Endothelial cell of umbilical vein (primary cell): ENCODE measurements around the gene CLCA1. TPM values are rescaled to one million over a fixed set of nuclear protein-coding genes. Genes with fewer than 3 reads are reported as not detected.

Experiments used
- BruUV-seq: library from RNA; stranded (reverse); fragments of 400-500 nt; replicated peaks from 2 replicates; lab custom pipeline; 2021; lab: Mats Ljungman, UMichigan
- CTCF ChIA-PET: fragments of 300-600, 350-600 bp; sonication (Branson Sonifier 250); formaldehyde crosslinking; loops from one replicate; lab custom pipeline; 2021; ENCODE audit warnings: antibody characterized with exemption, inconsistent platforms; lab: Charles Lee
- POLR2A ChIA-PET: fragments of 300-600, 350-600 bp; sonication (Branson Sonifier 250); formaldehyde crosslinking; loops from one replicate; lab custom pipeline; 2021; ENCODE audit warnings: antibody characterized with exemption, inconsistent platforms; lab: Charles Lee
- DNase-seq: peaks from one replicate; pipeline ENCODE4 v3.0.0-alpha.2; 2011; ENCODE audit warnings: low read depth, low spot score
- FAIRE-seq: peaks from 2 replicates; lab custom pipeline; 2011; peaks lifted over from hg19 to GRCh38; lab: Jason Lieb, UNC
- H2AFZ ChIP-seq: 2 replicates; pipeline ENCODE4 v1.6.0; 2012; ENCODE audit warnings: low read depth, low read length, control low read depth, inconsistent platforms
- H3K27ac ChIP-seq: 2 replicates; pipeline ENCODE4 v1.5.1; 2011; ENCODE audit warnings: low read depth, mild to moderate bottlenecking, control low read depth, low read length, moderate library complexity; ENCODE audit not compliant: insufficient read depth
- H3K27me3 ChIP-seq, 2 experiments: 2 replicates each; pipeline versions ENCODE4 v1.6.0 to v1.6.1; 2011; ENCODE audit warnings: low read length in 2 of 2, mixed read lengths in 1 of 2; ENCODE audit not compliant: control insufficient read depth in 2 of 2, insufficient read depth in 2 of 2
- H3K36me3 ChIP-seq, 2 experiments: 2 replicates in 1 of 2; 3 replicates in 1 of 2; pipeline ENCODE4 v1.5.1; 2011; ENCODE audit warnings: low read length in 2 of 2, mild to moderate bottlenecking in 1 of 2, moderate library complexity in 1 of 2; ENCODE audit not compliant: control insufficient read depth in 2 of 2, insufficient read depth in 2 of 2; ENCODE audit errors: extremely low read depth in 1 of 2
- H3K4me1 ChIP-seq: 3 replicates; pipeline ENCODE4 v1.5.1; 2011; ENCODE audit warnings: mild to moderate bottlenecking, low read length; ENCODE audit not compliant: control insufficient read depth, insufficient read depth; ENCODE audit errors: extremely low read depth
- H3K4me2 ChIP-seq: 2 replicates; pipeline ENCODE4 v1.6.1; 2011; ENCODE audit warnings: low read length, control low read depth, mixed read lengths; ENCODE audit not compliant: insufficient read depth
- H3K4me3 ChIP-seq, 3 experiments: fragments of 200-600 bp in 1 of 3; sonication (generic), shearing (Covaris generic) in 1 of 3; replicated peaks in 1 of 3; 2 replicates each; pipeline ENCODE4 v1.5.1; 2011 to 2016; ENCODE audit warnings: control low read depth in 3 of 3, low read length in 3 of 3, mild to moderate bottlenecking in 2 of 3, inconsistent platforms in 1 of 3, low read depth in 1 of 3, moderate library complexity in 1 of 3; ENCODE audit not compliant: insufficient read depth in 1 of 3
- H3K79me2 ChIP-seq: 2 replicates; pipeline ENCODE4 v1.6.0; 2012; ENCODE audit warnings: low read length, inconsistent platforms; ENCODE audit not compliant: control insufficient read depth, insufficient read depth
- H3K9ac ChIP-seq: replicated peaks from 2 replicates; pipeline ENCODE3; 2011; ENCODE audit warnings: low read length, control low read depth; ENCODE audit not compliant: insufficient read depth; ENCODE audit errors: extremely low read depth
- H3K9me1 ChIP-seq: replicated peaks from 3 replicates; pipeline ENCODE4 v1.6.0; 2011; ENCODE audit warnings: mild to moderate bottlenecking, low read length; ENCODE audit not compliant: control insufficient read depth, insufficient read depth; ENCODE audit errors: extremely low read depth
- H3K9me3 ChIP-seq: replicated peaks from 2 replicates; pipeline ENCODE4 v1.5.1; 2012; ENCODE audit warnings: low read length, inconsistent platforms; ENCODE audit not compliant: control insufficient read depth, insufficient read depth
- H4K20me1 ChIP-seq: replicated peaks from 2 replicates; pipeline ENCODE3; 2011; ENCODE audit warnings: mild to moderate bottlenecking, low read length; ENCODE audit not compliant: control insufficient read depth, insufficient read depth; ENCODE audit errors: extremely low read depth
- EZH2 ChIP-seq: IDR thresholded peaks from 2 replicates; pipeline ENCODE4 v1.6.1; 2012; ENCODE audit warnings: borderline replicate concordance, low read depth, mild to moderate bottlenecking, moderate library complexity, low read length, inconsistent platforms; ENCODE audit not compliant: severe bottlenecking
- FOS ChIP-seq: IDR thresholded peaks from 2 replicates; pipeline ENCODE4 v1.6.1; 2011; ENCODE audit warnings: mild to moderate bottlenecking, low read length, moderate library complexity, borderline replicate concordance; ENCODE audit not compliant: insufficient read depth
- GATA2 ChIP-seq: IDR thresholded peaks from 2 replicates; pipeline ENCODE4 v1.7.0; 2011; ENCODE audit warnings: low read depth, mild to moderate bottlenecking, moderate library complexity, mixed read lengths, low read length; ENCODE audit not compliant: insufficient read length, insufficient read depth
- JUN ChIP-seq: IDR thresholded peaks from 2 replicates; pipeline ENCODE4 v1.6.1; 2011; ENCODE audit warnings: borderline replicate concordance, low read depth; ENCODE audit not compliant: insufficient read length, insufficient read depth
- MYC ChIP-seq: IDR thresholded peaks from one replicate; pipeline ENCODE4 v1.6.1; 2011; ENCODE audit warnings: mild to moderate bottlenecking, low read depth, low read length
- POLR2A ChIP-seq: IDR thresholded peaks from 2 replicates; pipeline ENCODE4 v1.6.1; 2012; ENCODE audit warnings: low read depth, mild to moderate bottlenecking, control low read depth, low read length
- POLR2AphosphoS5 ChIP-seq: IDR thresholded peaks from 2 replicates; pipeline ENCODE4 v1.6.1; 2012; ENCODE audit warnings: low read depth, mild to moderate bottlenecking, control low read depth, low read length, moderate library complexity; ENCODE audit not compliant: insufficient read depth
- dilution Hi-C: fragments of 300-500 bp; cut with MboI; formaldehyde crosslinking; loops from one replicate; pipeline ENCODE4 v1.15.0; 2019; ENCODE audit warnings: low sequenced_read_pairs; ENCODE audit not compliant: extremely low pct_ligation_motif_present
- intact Hi-C: fragments of 100-400 bp; cut with micrococcal nuclease; formaldehyde crosslinking; loops from one replicate; pipeline ENCODE4 v1.10.0; 2022
- polyA plus RNA-seq, 4 experiments: library from polyadenylated mRNA; depleted of rRNA in 3 of 4; stranded (reverse) in 3 of 4; unstranded in 1 of 4; fragments of >200 nt; gene quantifications; 2 replicates each; pipeline versions ENCODE4 v1.2.1 to v1.2.3, GENCODE V29; 2011 to 2012; ENCODE audit warnings: missing spikeins in 1 of 4
- total RNA-seq: library from RNA; stranded (reverse); gene quantifications from 2 replicates; pipeline ENCODE4 v1.2.3, GENCODE V29; 2021
- TF ChIP-seq, protein P1 (sequence below): IDR thresholded peaks from 2 replicates; pipeline ENCODE4 v1.6.1; 2011; ENCODE audit not compliant: insufficient read depth, insufficient read length
- TF ChIP-seq, protein P2 (sequence below), 2 donors: IDR thresholded peaks; 1 replicate in 1 of 2; 2 replicates in 1 of 2; pipeline ENCODE4 v1.5.1; 2011; ENCODE audit warnings: low read length in 2 of 2, mild to moderate bottlenecking in 2 of 2, moderate library complexity in 2 of 2, control low read depth in 1 of 2, inconsistent platforms in 1 of 2, low read depth in 1 of 2; ENCODE audit not compliant: insufficient read depth in 1 of 2; ENCODE audit errors: extremely low read depth in 1 of 2

CLCA1 gene
- total and polyA plus RNA-seq, 2 donors (not counting 3 experiments of a cell fraction or from before 2014, with no cell fraction given), result not detected

DNA sequence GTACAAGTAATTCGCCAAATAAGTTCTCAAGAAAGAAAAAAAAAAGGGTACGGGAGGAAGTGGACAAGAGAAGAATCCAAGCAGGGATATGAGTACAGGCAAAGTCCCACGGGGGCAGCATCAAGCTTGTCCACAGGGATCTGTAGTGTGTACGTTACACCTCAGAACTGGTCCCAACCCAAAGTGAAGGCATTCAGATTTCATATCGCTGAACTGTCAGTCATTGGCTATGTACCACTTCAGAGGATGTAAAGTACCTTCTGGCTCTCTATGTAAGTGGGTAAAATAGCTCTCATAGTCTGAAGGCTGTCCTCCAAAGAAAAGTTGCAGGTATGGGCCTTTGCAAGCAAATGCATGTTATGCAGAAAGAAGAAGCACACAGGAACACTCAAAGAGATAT is 70.0 kb downstream of the CLCA1 start:
- Histone ChIP-seq H3K9ac (no peak overlapping the region), H3K9me3 (no peaks in the 10 kb centered on the region), H3K79me2 (no peaks in the 10 kb centered on the region), H3K4me2 (no peak overlapping the region), H3K9me1 (no peaks in the 10 kb centered on the region), H3K4me3 (no peak overlapping the region), H2AFZ (no peak overlapping the region), H4K20me1 (no peaks in the 10 kb centered on the region), H3K27me3 (no peaks in the 10 kb centered on the region), H3K27ac (no peak overlapping the region), H3K36me3 (no peaks in the 10 kb centered on the region), H3K4me1 (no peaks in the 10 kb centered on the region)
- BruUV-seq, result no TSS peak
- CTCF ChIA-PET, result interaction anchor here (1.2 kb wide), 1 partner anchor 203 kb away, joined by 3 read pairs; no protein-coding TSS in a partner anchor
- dilution Hi-C loops (no loop called here), intact Hi-C loops (no loop called here)
- no peak for DNase-seq
- POLR2A ChIA-PET, result no interaction called here
- FAIRE-seq, result no peak
- TF ChIP-seq GATA2, result no peak
- no peak for TF ChIP-seq MYC
- TF ChIP-seq, protein P1, sequence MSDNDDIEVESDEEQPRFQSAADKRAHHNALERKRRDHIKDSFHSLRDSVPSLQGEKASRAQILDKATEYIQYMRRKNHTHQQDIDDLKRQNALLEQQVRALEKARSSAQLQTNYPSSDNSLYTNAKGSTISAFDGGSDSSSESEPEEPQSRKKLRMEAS, result no peak
- TF ChIP-seq POLR2A, result no peak
- TF ChIP-seq POLR2AphosphoS5, result no peak
- no peak for TF ChIP-seq FOS
- no peak for TF ChIP-seq JUN
- TF ChIP-seq, protein P2, sequence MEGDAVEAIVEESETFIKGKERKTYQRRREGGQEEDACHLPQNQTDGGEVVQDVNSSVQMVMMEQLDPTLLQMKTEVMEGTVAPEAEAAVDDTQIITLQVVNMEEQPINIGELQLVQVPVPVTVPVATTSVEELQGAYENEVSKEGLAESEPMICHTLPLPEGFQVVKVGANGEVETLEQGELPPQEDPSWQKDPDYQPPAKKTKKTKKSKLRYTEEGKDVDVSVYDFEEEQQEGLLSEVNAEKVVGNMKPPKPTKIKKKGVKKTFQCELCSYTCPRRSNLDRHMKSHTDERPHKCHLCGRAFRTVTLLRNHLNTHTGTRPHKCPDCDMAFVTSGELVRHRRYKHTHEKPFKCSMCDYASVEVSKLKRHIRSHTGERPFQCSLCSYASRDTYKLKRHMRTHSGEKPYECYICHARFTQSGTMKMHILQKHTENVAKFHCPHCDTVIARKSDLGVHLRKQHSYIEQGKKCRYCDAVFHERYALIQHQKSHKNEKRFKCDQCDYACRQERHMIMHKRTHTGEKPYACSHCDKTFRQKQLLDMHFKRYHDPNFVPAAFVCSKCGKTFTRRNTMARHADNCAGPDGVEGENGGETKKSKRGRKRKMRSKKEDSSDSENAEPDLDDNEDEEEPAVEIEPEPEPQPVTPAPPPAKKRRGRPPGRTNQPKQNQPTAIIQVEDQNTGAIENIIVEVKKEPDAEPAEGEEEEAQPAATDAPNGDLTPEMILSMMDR (IDR thresholded peaks at IDR 0.05; ENCODE audit: extremely low read depth in 1 of 2, insufficient read depth in 1 of 2, low read depth in 1 of 2, low read length in 2 of 2), result no peak
- TF ChIP-seq EZH2, result no peak
